Esophagus squamous epithelium (tissue), 4 donors: Measurements from ENCODE around the gene ETS2.

ENCODE experiments used
- CTCF ChIP-seq, 6 experiments: fragments of 450-650 bp in 4 of 6; fragments of 200-600 bp in 2 of 6; sonication (generic) in 2 of 6; IDR thresholded peaks; one replicate each; pipeline ENCODE4 v1.5.1; 2016 to 2019; ENCODE audit warnings: antibody characterized with exemption in 6 of 6, mild to moderate bottlenecking in 4 of 6, moderate library complexity in 4 of 6
- POLR2A ChIP-seq, 4 donors: fragments of 450-650 bp; IDR thresholded peaks; one replicate each; pipeline ENCODE4 v1.6.1; 2017; ENCODE audit warnings: antibody characterized with exemption in 4 of 4, mild to moderate bottlenecking in 4 of 4, moderate library complexity in 3 of 4

- TF ChIP-seq POLR2A (IDR thresholded peaks at IDR 0.05) (no peak), CTCF (IDR thresholded peaks at IDR 0.05) (no peak)
Observed at GRCh38 chr21:38772646-38773045, 33.1 kb upstream of the ETS2 start.
